Endothelial cell of umbilical vein (primary cell): ENCODE results near the gene TFAP2D.

Experiments
- EZH2 ChIP-seq: IDR thresholded peaks from 2 replicates; pipeline ENCODE4 v1.6.1; 2012; ENCODE audit warnings: borderline replicate concordance, low read depth, mild to moderate bottlenecking, moderate library complexity, low read length, inconsistent platforms; ENCODE audit not compliant: severe bottlenecking
- POLR2A ChIP-seq: IDR thresholded peaks from 2 replicates; pipeline ENCODE4 v1.6.1; 2012; ENCODE audit warnings: low read depth, mild to moderate bottlenecking, control low read depth, low read length

DNA sequence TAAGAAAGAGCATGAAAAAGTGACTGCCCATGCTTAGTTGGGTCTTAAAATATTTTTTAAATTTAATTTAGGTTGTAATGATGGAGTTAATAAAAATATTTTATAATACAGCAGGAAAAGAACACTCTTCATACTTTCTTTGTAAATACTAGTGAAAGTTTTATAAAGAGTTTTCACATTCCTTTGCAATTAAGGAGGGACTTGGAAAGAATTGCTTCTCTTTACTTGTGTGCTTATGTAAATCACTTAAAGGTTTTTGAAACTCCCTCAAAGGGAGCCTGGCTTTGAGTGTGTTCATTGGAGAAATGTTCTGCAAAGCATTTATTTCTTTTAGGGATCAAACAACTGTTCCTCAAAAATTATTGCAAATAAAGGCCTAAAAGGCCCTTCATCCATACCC, 93.7 kb downstream of the TFAP2D start:
- TF ChIP-seq EZH2 (no peak), POLR2A (no peak)
